ENCODE data around the gene ZFYVE1. TPM values are rescaled to one million over a fixed set of nuclear protein-coding genes. Genes with fewer than 3 reads are reported as not detected.

Gene ZFYVE1
- total and polyA plus RNA-seq, 2 donors (not counting 1 experiment from before 2014, with no cell fraction given) = 17.6 to 22.3 TPM

GRCh38 chr14:72945356-72946027 is 81.4 kb downstream of the ZFYVE1 start:
- intact Hi-C loops (cut with micrococcal nuclease) = no loop called here
- H2AFZ ChIP-seq (ENCODE audit: insufficient read depth, low read depth, low read length, poor library complexity, severe bottlenecking) = no peak overlapping the region
- no peak overlapping the region for H3K27ac Mint-ChIP-seq
- no peaks in the 10 kb centered on the region for H4K20me1 ChIP-seq (ENCODE audit: control insufficient read depth, insufficient read depth, low read length, poor library complexity, severe bottlenecking)
- TF ChIP-seq EZH2 (IDR thresholded peaks at IDR 0.05; ENCODE audit: borderline replicate concordance, insufficient read depth, low read depth, low read length, poor library complexity, severe bottlenecking) (no peak), CTCF (IDR thresholded peaks at IDR 0.05) (no peak)
- H3K9me3 Mint-ChIP-seq (ENCODE audit: insufficient read depth) = no peaks in the 10 kb centered on the region
- H3K27me3 ChIP-seq (replicated peaks in 1 of 4; ENCODE audit: control extremely low read depth in 1 of 4, control insufficient read depth in 3 of 4, insufficient read depth in 4 of 4, low read length in 3 of 4) = no peaks in the 10 kb centered on the region
- POLR2A ChIA-PET = no interaction called here
- H3K4me3 Mint-ChIP-seq = no peak overlapping the region
- H3K36me3 ChIP-seq (replicated peaks in 1 of 2; ENCODE audit: control extremely low read depth in 1 of 2, control insufficient read depth in 1 of 2, extremely low read depth in 1 of 2, insufficient read depth in 2 of 2, low read length in 1 of 2) = peaks cover 9 to 70% of the 10 kb centered on the region in 2 experiments
- H3K9me3 ChIP-seq (ENCODE audit: control extremely low read depth in 1 of 3, control insufficient read depth in 2 of 3, insufficient read depth in 1 of 3, low read length in 2 of 3) = no peaks in the 10 kb centered on the region
- H3K4me1 Mint-ChIP-seq = no peaks in the 10 kb centered on the region
- 100% methylated on average over 9 of the region's 13 CpGs for WGBS (ENCODE audit: insufficient coverage)
- ATAC-seq (ENCODE audit: low read depth) (no peak), DNase-seq (no peak)
- H3K79me2 ChIP-seq (ENCODE audit: control insufficient read depth, insufficient read depth, low read length) = no peaks in the 10 kb centered on the region
- CTCF ChIA-PET = interaction anchor here (1.0 to 6.6 kb wide), 5 partner anchors 36 to 431 kb away, joined by 4 to 57 read pairs (median 4); no protein-coding TSS in a partner anchor
- no peak overlapping the region for H3K27ac ChIP-seq (ENCODE audit: low read length in 2 of 2)
- H3K4me1 ChIP-seq (ENCODE audit: control insufficient read depth in 2 of 2, insufficient read depth in 2 of 2, low read length in 2 of 2) = no peaks in the 10 kb centered on the region
- H3K9ac ChIP-seq (ENCODE audit: low read length) = no peak overlapping the region
- no peaks in the 10 kb centered on the region for H3K27me3 Mint-ChIP-seq
- no peak overlapping the region for H3K4me3 ChIP-seq (ENCODE audit: control extremely low read depth in 1 of 5, extremely low read depth in 1 of 5, insufficient read depth in 1 of 5, low read depth in 2 of 5, low read length in 4 of 5)
- H3K4me2 ChIP-seq (replicated peaks; ENCODE audit: low read depth, low read length, poor library complexity, severe bottlenecking) = no peak overlapping the region

- Mint-ChIP-seq H3K9me3 (ENCODE audit: insufficient read depth) (no peaks in the 10 kb centered on the region), H3K4me3 (no peak overlapping the region), H3K4me1 (no peaks in the 10 kb centered on the region), H3K27ac (no peak overlapping the region), H3K27me3 (no peaks in the 10 kb centered on the region)
- Histone ChIP-seq H3K27ac (ENCODE audit: low read length in 2 of 2) (no peak overlapping the region), H3K9me3 (ENCODE audit: control extremely low read depth in 1 of 3, control insufficient read depth in 2 of 3, insufficient read depth in 1 of 3, low read length in 2 of 3) (no peaks in the 10 kb centered on the region), H3K27me3 (replicated peaks in 1 of 4; ENCODE audit: control extremely low read depth in 1 of 4, control insufficient read depth in 3 of 4, insufficient read depth in 4 of 4, low read length in 3 of 4) (no peaks in the 10 kb centered on the region), H3K4me3 (ENCODE audit: control extremely low read depth in 1 of 5, extremely low read depth in 1 of 5, insufficient read depth in 1 of 5, low read depth in 2 of 5, low read length in 4 of 5) (no peak overlapping the region), H4K20me1 (ENCODE audit: control insufficient read depth, insufficient read depth, low read length, poor library complexity, severe bottlenecking) (no peaks in the 10 kb centered on the region), H3K36me3 (replicated peaks in 1 of 2; ENCODE audit: control extremely low read depth in 1 of 2, control insufficient read depth in 1 of 2, extremely low read depth in 1 of 2, insufficient read depth in 2 of 2, low read length in 1 of 2) (peaks cover 12 to 75% of the 10 kb centered on the region in 2 experiments), H3K79me2 (ENCODE audit: control insufficient read depth, insufficient read depth, low read length) (no peaks in the 10 kb centered on the region), H2AFZ (ENCODE audit: insufficient read depth, low read depth, low read length, poor library complexity, severe bottlenecking) (no peak overlapping the region), H3K4me1 (ENCODE audit: control insufficient read depth in 2 of 2, insufficient read depth in 2 of 2, low read length in 2 of 2) (no peaks in the 10 kb centered on the region), H3K9ac (ENCODE audit: low read length) (no peak overlapping the region), H3K4me2 (replicated peaks; ENCODE audit: low read depth, low read length, poor library complexity, severe bottlenecking) (no peak overlapping the region)
- POLR2A ChIA-PET = no interaction called here
- intact Hi-C loops (cut with micrococcal nuclease) = no loop called here
- no peak for DNase-seq
- no peak for ATAC-seq (ENCODE audit: low read depth)
- CTCF ChIA-PET = interaction anchor here (1.2 to 1.4 kb wide), 3 partner anchors 426 to 430 kb away, joined by 4 to 5 read pairs (median 4); no protein-coding TSS in a partner anchor
- TF ChIP-seq CTCF (IDR thresholded peaks at IDR 0.05) (no peak), EZH2 (IDR thresholded peaks at IDR 0.05; ENCODE audit: borderline replicate concordance, insufficient read depth, low read depth, low read length, poor library complexity, severe bottlenecking) (no peak)
- 94% methylated on average over 8 of the region's 13 CpGs for WGBS (ENCODE audit: insufficient coverage)
Observed at GRCh38 chr14:72943876-72944430, 83.0 kb downstream of the ZFYVE1 start.
